SH-SY5Y (cell line): ENCODE data around the gene FREM1.

Source experiments
- GATA2 ChIP-seq: IDR thresholded peaks from 2 replicates; pipeline ENCODE4 v1.6.1; 2011; ENCODE audit warnings: mild to moderate bottlenecking, low read depth, low read length
- GATA3 ChIP-seq: IDR thresholded peaks from 2 replicates; pipeline ENCODE4 v1.6.1; 2011; ENCODE audit warnings: low read depth, mild to moderate bottlenecking, low read length, moderate library complexity

- TF ChIP-seq GATA2, result peak; percentile 49; the same call in 1 of the 2 replicates
- TF ChIP-seq GATA3, result peak; percentile 70; the same call in 1 of the 2 replicates
These were observed 647 bp downstream of the FREM1 start for GRCh38 chr9:14909601-14909960.
